22Rv1 (cell line): Measurements from ENCODE around the gene LDLR.

Experiments
- H3K27ac ChIP-seq: fragments of 450-650 bp; 2 replicates; pipeline ENCODE4 v1.5.1; 2017
- CTCF ChIP-seq: fragments of 450-650 bp; IDR thresholded peaks from 2 replicates; pipeline ENCODE4 v1.5.1; 2017; ENCODE audit warnings: mild to moderate bottlenecking
- ZFX ChIP-seq: fragments of 450-650 bp; IDR thresholded peaks from 2 replicates; pipeline ENCODE4 v1.6.1; 2017; ENCODE audit warnings: antibody characterized with exemption, borderline replicate concordance

Gene LDLR

DNA sequence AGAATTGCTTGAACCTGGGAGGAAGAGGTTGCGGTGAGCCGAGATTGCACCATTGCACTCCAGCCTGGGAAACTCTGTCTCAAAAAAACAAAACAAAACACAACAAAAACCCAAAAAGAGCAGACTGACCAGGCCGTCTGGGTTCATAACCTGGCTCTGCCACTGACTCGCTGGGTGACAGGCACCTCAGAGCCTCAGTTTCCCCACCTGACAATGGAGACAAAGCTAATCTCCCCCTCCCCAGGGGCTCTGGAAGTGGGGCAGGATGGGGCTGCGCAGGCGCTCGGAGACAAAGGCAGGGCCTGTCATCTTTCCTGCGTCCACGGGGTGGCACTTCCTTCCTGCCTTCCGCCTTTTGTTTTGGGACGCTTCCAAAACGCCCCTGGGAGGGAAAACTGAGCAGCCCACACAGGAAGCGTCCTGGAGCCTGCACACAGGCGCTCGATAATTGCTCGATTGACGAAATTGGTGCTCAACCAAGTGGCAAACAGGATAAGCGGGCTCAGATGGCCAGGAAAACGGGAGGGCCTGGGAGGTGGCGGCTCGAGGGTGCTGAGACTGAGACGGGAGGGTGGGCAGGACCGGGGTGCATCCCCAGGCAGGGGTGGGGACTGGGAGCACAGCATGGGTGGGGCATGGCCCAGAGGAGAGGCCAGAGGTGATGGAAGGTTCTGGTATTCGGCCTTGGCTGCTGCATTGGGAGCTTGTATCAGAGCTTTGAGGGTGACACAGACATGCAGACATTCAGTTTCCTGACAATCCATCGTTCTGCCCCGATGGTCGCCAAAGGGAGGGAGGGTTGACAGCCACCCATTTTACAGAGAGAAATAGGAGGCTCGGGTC lies 48.5 kb downstream of the LDLR start:
- peak overlapping the region; percentile 61 for H3K27ac ChIP-seq
- TF ChIP-seq CTCF: peak; percentile 80
- TF ChIP-seq ZFX: no peak

GRCh38 chr19:11138601-11139300 lies 49.5 kb downstream of the LDLR start:
- H3K27ac ChIP-seq: peak overlapping the region; percentile 61
- TF ChIP-seq CTCF: no peak
- no peak for TF ChIP-seq ZFX

GRCh38 chr19:11140023-11140538 lies 50.8 kb downstream of the LDLR start:
- H3K27ac ChIP-seq: peak overlapping the region; percentile 27; the same call in 1 of the 2 replicates

DNA sequence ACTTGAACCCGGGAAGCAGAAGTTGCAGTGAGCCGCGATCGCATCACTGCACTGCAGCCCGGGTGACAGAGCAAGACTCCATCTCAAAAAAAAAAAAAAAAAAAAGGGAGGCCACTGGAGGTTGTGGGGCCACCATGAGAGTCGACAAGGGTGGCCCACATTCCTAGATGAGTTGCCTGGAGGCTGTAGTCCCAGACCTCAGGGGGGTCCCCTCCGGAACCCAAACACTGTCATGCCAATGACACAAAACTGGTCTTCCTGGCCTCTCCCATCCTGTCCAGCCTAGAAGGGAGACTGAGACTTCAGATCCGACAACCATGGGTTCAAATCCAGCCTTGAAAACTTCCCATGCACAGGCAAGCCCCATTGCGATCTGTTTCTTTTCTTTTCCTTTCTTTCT lies 51.6 kb downstream of the LDLR start:
- no peak for TF ChIP-seq CTCF
- TF ChIP-seq ZFX: no peak
- H3K27ac ChIP-seq: 0 out of 2 replicates have a peak overlapping the region, but pooled peaks have one; percentile 27

DNA sequence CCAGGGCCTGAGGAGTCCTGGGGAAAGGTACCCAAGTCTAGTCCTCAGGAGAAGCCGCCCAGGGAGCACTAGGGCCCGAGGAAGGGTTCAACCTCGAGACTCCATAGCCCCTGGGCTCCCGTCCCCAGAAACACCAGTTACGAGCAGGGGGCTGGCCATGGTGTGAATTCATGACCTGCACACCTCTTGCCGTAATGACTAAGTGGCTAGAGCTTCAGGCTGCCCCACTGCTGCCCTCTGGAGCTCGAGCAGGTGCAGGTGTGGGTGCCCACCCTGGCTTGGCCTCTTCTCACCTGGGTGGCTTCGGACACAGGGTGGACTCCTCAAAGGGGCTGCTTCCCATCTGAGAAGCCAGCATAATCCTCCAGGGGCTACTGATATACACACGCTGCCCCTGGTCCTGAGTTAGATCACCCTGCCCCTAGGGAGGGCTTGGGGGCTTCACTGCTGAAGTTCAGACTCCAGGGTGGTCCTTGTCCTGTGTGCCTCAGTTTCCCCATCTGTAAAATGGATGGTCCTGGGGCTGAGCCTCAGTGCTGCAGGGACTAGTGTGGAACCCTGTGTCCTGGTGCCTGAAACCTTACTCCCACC lies 52.8 kb downstream of the LDLR start:
- TF ChIP-seq CTCF (no peak), ZFX (no peak)
- no peak overlapping the region; the same call in 1 of the 2 replicates for H3K27ac ChIP-seq

GRCh38 chr19:11142528-11143171 lies 53.4 kb downstream of the LDLR start:
- peak overlapping the region; percentile 10; the same call in 1 of the 2 replicates for H3K27ac ChIP-seq
- TF ChIP-seq CTCF: no peak
- TF ChIP-seq ZFX: no peak

DNA sequence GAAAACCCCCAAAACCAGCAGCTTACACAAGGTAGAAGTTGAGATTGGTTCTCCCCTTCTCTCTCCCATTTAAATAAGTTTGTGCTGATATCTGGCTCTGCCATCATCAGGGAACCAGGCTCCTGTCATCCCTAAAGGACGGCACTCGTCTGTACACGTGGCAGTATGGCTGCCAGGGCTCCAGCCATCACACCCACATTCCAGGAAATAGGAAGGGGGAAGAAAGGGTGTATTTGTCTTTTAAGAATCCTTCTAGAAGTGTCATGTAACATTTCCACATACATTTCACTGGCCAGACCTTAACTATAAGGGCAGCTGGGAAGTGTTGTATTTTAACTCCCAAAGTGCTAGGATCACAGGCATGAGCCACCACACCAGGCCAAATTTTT lies 56.3 kb downstream of the LDLR start:
- no peak for TF ChIP-seq ZFX
- no peak for TF ChIP-seq CTCF
- H3K27ac ChIP-seq: no peak overlapping the region
